Stomach (tissue), 4 donors: Measurements from ENCODE around the gene USP40.

Experiments
- CTCF ChIP-seq, 7 experiments: fragments of 450-650 bp in 4 of 7; fragments of 200-600 bp in 3 of 7; sonication (generic) in 3 of 7; IDR thresholded peaks; one replicate each; pipeline ENCODE4 v1.5.1; 2016 to 2019; ENCODE audit warnings: antibody characterized with exemption in 7 of 7, control low read depth in 2 of 7, mild to moderate bottlenecking in 1 of 7
- POLR2A ChIP-seq, 4 donors: fragments of 450-650 bp; IDR thresholded peaks; one replicate each; pipeline ENCODE4 v1.6.1; 2016; ENCODE audit warnings: antibody characterized with exemption in 4 of 4, control low read depth in 2 of 4, mild to moderate bottlenecking in 1 of 4, moderate library complexity in 1 of 4

- TF ChIP-seq POLR2A (IDR thresholded peaks at IDR 0.05) (no peak), CTCF (IDR thresholded peaks at IDR 0.05) (no peak)
These were observed 65.1 kb downstream of the USP40 start for GRCh38 chr2:233501198-233502076.
